Pancreas (tissue), 10 donors: ENCODE results near the gene ZNF12. TPM values are rescaled to one million over a fixed set of nuclear protein-coding genes. Genes with fewer than 3 reads are reported as not detected.

Experiments
- ATAC-seq, 4 donors: fragments of 200-7000 bp; cut with Tn5 transposase; one replicate each; pipeline versions ENCODE4 v1.8.0 to v1.9.1; 2020; ENCODE audit warnings: mild to moderate bottlenecking in 4 of 4, moderate library complexity in 4 of 4
- DNase-seq, 6 donors: peaks; one replicate each; pipeline ENCODE4 v3.0.0-alpha.2; 2020
- FAIRE-seq: peaks from 2 replicates; lab custom pipeline; 2012; peaks lifted over from hg19 to GRCh38; lab: Jason Lieb, UNC
- H3K27ac ChIP-seq, 4 donors: fragments of 200-600 bp; sonication (generic); 1 replicate in 3 of 4; 2 replicates in 1 of 4; pipeline versions ENCODE4 v1.5.0 to v1.8.0; 2020
- H3K27me3 ChIP-seq, 4 donors: fragments of 200-600 bp; one replicate each; pipeline ENCODE4 v1.8.0; 2021
- H3K36me3 ChIP-seq, 3 donors: fragments of 200-600 bp; sonication (generic) in 1 of 3; one replicate each; pipeline versions ENCODE4 v1.5.0 to v1.8.0; 2020 to 2021
- H3K4me1 ChIP-seq, 3 donors: fragments of 200-600 bp; one replicate each; pipeline ENCODE4 v1.8.0; 2021
- H3K4me3 ChIP-seq, 4 donors: fragments of 200-600 bp; sonication (generic) in 2 of 4; one replicate each; pipeline versions ENCODE4 v1.5.0 to v1.8.0; 2020 to 2021
- H3K9me3 ChIP-seq, 4 donors: fragments of 200-600 bp; one replicate each; pipeline ENCODE4 v1.8.0; 2021
- WGBS, 2 donors: extraction: QIAGEN DNeasy Blood & Tissue Kit; methylation state at CpG; one replicate each; pipeline ENCODE4 v1.1.7; 2013; 5-methylcytosine and 5-hydroxymethylcytosine counted together
- intact Hi-C, 3 donors: fragments of 100-400 bp; cut with DNase I; formaldehyde crosslinking; loops; one replicate each; pipeline versions ENCODE4 v1.11.1 to v1.14.2; 2022
- polyA plus RNA-seq, 2 donors: library from polyadenylated mRNA; stranded (reverse); fragments of 200-250 nt; gene quantifications; one replicate each; pipeline ENCODE4 v1.2.3, GENCODE V29; 2013
- total RNA-seq, 6 donors: library from RNA; stranded (reverse); fragmentation: NEBNext Ultra II Directional in 4 of 6; extraction: Animal tissue kit (Norgen Biotek cat#: 25700) in 4 of 6; gene quantifications; one replicate each; pipeline versions ENCODE4 v1.2.1 to v1.2.4, GENCODE V29; 2021 to 2023
- TF ChIP-seq, protein P1 (sequence below), 4 donors: fragments of 200-600 bp; sonication (generic) in 3 of 4; IDR thresholded peaks; one replicate each; pipeline versions ENCODE4 v1.5.0 to v1.8.0; 2021; ENCODE audit warnings: antibody characterized with exemption in 4 of 4
- donor health status: healthy with polysubstance abuse.
- donor health status: DM: no; HTN: no; CAD: no; lungs with moderate emphysema.
- donor health status: DM: no; HTN: no; CAD: no.
- donor health status: control.
- donor health status: control.
- donor health status: Bipolar disorder and iron deficiency.
- donor health status: DM: yes; HTN: yes; CAD: no.
- donor health status: DM: no; HTN: no; CAD: no.
- donor health status: DM: no; HTN: no; CAD: no.
- donor health status: DM: yes; HTN: yes; CAD: no.

Gene ZNF12
- total and polyA plus RNA-seq, 8 donors = 5.9 to 15.3 (median 9.1) TPM

DNA sequence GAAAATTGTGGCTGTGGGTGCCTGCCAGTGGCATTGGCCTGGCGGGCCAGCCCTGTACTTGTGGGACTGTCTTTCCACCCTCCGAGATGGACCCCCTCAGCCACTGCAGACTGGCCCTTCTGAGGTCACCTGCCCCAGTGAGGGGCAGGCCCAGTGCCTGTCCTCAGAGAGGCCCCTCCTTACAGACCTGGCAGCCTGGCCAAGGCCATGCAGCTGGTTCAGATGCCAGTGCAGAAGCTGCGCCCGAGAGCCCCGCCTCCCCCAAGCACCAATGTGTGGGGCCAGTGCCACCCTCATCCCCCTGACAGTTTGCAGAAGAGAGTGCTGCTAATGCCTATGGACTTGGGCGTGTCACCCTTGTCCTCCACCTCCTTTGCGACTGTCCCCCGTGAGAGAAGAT is 59.7 kb downstream of the ZNF12 start:
- H3K27me3 ChIP-seq = no peaks in the 10 kb centered on the region
- FAIRE-seq = no peak
- H3K9me3 ChIP-seq = no peaks in the 10 kb centered on the region
- H3K36me3 ChIP-seq = peaks cover 0 to 31% (median 14%) of the 10 kb centered on the region in 3 donors
- H3K27ac ChIP-seq = no peak overlapping the region
- ATAC-seq = peak in 1 of 4 donors; percentile 22
- H3K4me1 ChIP-seq = no peaks in the 10 kb centered on the region
- intact Hi-C loops = no loop called here
- TF ChIP-seq, protein P1, sequence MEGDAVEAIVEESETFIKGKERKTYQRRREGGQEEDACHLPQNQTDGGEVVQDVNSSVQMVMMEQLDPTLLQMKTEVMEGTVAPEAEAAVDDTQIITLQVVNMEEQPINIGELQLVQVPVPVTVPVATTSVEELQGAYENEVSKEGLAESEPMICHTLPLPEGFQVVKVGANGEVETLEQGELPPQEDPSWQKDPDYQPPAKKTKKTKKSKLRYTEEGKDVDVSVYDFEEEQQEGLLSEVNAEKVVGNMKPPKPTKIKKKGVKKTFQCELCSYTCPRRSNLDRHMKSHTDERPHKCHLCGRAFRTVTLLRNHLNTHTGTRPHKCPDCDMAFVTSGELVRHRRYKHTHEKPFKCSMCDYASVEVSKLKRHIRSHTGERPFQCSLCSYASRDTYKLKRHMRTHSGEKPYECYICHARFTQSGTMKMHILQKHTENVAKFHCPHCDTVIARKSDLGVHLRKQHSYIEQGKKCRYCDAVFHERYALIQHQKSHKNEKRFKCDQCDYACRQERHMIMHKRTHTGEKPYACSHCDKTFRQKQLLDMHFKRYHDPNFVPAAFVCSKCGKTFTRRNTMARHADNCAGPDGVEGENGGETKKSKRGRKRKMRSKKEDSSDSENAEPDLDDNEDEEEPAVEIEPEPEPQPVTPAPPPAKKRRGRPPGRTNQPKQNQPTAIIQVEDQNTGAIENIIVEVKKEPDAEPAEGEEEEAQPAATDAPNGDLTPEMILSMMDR (IDR thresholded peaks at IDR 0.05) = no peak
- 73 to 78% methylated on average over 8 of the region's 8 CpGs for WGBS, 2 donors
- no peak for DNase-seq
- H3K4me3 ChIP-seq = no peak overlapping the region

DNA sequence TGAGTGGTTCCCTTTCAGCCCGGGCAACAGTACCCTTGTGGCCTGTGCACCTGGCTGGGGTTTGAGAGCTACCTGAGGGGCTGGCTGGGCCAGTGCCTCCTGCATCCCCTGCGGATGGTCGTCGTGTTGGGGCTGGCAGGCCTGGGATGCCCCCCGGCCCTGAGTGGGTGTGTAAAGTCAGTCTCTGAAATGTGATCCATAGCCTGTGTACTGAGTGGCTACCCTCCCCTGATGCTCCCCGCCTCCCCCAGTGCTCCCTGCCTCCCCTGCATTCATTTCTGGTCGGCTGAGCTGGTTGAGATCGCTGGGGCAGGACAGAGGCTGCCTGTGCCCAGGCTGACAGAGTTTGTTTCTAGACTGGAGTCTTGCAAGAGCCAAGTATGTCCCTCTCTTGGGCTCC is 60.3 kb downstream of the ZNF12 start:
- no peak for DNase-seq
- H3K36me3 ChIP-seq = peaks cover 0 to 28% (median 11%) of the 10 kb centered on the region in 3 donors
- TF ChIP-seq, protein P1 (IDR thresholded peaks at IDR 0.05) = no peak
- no peak for ATAC-seq
- WGBS, 2 donors = 83 to 85% methylated on average over 7 to 8 of the region's 8 CpGs
- H3K4me1 ChIP-seq = no peaks in the 10 kb centered on the region
- no peaks in the 10 kb centered on the region for H3K27me3 ChIP-seq
- no peak for FAIRE-seq
- intact Hi-C loops = no loop called here
- H3K27ac ChIP-seq = no peak overlapping the region
- H3K9me3 ChIP-seq = no peaks in the 10 kb centered on the region
- H3K4me3 ChIP-seq = no peak overlapping the region

- H3K4me3 ChIP-seq = no peak overlapping the region
- TF ChIP-seq, protein P1 (IDR thresholded peaks at IDR 0.05) = no peak
- DNase-seq (no peak), FAIRE-seq (no peak), ATAC-seq (no peak)
- intact Hi-C loops = no loop called here
- H3K9me3 ChIP-seq = no peaks in the 10 kb centered on the region
- H3K27me3 ChIP-seq = no peaks in the 10 kb centered on the region
- no peaks in the 10 kb centered on the region for H3K4me1 ChIP-seq
- no peak overlapping the region for H3K27ac ChIP-seq
- 94 to 95% methylated on average over 10 of the region's 10 CpGs for WGBS, 2 donors
- H3K36me3 ChIP-seq = peaks cover 0 to 28% (median 11%) of the 10 kb centered on the region in 3 donors
These were observed 62.0 kb downstream of the ZNF12 start for GRCh38 chr7:6644728-6645127.

DNA sequence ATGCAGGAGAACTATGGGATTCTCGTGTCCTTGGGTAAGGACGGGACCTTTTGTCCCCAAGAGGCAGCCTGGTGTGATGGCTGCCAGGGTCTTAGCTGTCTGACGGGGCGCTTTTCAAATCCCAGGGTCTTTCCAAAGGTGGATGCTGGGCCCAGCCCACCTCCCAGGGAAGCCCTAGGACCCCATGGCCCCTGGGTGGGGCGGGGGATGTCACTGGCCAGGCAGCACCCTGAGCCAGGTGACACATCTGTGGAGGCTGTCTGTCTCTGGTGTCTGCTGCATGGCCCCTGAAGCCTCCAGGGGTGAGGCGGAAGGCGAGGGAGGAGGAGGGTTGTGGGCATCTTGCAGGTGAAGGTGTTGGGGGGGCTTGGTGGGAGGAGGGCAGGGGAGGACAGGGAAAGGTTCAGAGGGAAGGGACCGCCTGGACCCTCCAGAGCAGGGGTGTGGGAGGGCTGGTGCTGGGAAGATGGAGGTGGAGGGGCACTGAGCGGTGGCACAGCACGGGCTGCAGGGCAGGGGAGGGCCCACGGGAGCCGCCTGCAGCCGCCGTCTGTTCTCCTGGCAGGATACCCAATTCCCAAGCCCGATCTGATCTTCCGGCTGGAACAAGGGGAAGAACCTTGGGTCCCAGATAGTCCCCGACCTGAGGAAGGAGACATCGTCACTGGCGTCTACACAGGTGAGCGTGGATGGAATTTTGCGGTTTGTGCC is 62.7 kb downstream of the ZNF12 start:
- FAIRE-seq (no peak), DNase-seq (peak in 1 of 6 donors; percentile 61), ATAC-seq (no peak)
- TF ChIP-seq, protein P1 (IDR thresholded peaks at IDR 0.05) = no peak
- WGBS, 2 donors = 92 to 93% methylated on average over 21 of the region's 21 CpGs
- Histone ChIP-seq H3K4me1 (no peaks in the 10 kb centered on the region), H3K36me3 (peaks cover 0 to 28% (median 11%) of the 10 kb centered on the region in 3 donors), H3K27me3 (no peaks in the 10 kb centered on the region), H3K4me3 (no peak overlapping the region), H3K27ac (no peak overlapping the region), H3K9me3 (no peaks in the 10 kb centered on the region)
- intact Hi-C loops = no loop called here
